ENCODE measurements around the gene IFI44.

The IFI44 gene

GRCh38 chr1:78713297-78713696 is 63.7 kb downstream of the IFI44 start:
- DNase-seq, result no peak
